PC-9 (cell line): ENCODE measurements around the gene LIMA1.
"Not testable (repeated sequence)": the region's sequence is repeated elsewhere in the genome, so short reads cannot be mapped to it uniquely, and the experiment has no call there.

ENCODE experiments used
- CTCF ChIP-seq: fragments of 200-600 bp; sonication (generic); conservative IDR thresholded peaks from 2 replicates; pipeline ENCODE4 v1.6.1; 2017; ENCODE audit warnings: mixed run types, antibody characterized with exemption, mild to moderate bottlenecking, moderate library complexity
- EZH2 ChIP-seq: fragments of 200-600 bp; sonication (generic); IDR thresholded peaks from 2 replicates; pipeline ENCODE4 v1.8.0; 2017; ENCODE audit warnings: antibody characterized with exemption, low read depth

- not testable (repeated sequence) for TF ChIP-seq CTCF, EZH2
Observed at GRCh38 chr12:50311858-50312609, 28.7 kb upstream of the LIMA1 start.
